MG63 (cell line): ENCODE measurements around the gene S100A1. TPM values are rescaled to one million over a fixed set of nuclear protein-coding genes. Genes with fewer than 3 reads are reported as not detected.

Experiments used
- DNase-seq: peaks from one replicate; pipeline ENCODE4 v3.0.0-alpha.2; 2020
- H3K27me3 ChIP-seq: fragments of 250-450 bp; sonication (Bioruptor Pico); 2 replicates; pipeline ENCODE4 v1.5.1; 2020; ENCODE audit warnings: mild to moderate bottlenecking, moderate library complexity
- H3K36me3 ChIP-seq: fragments of 250-450 bp; sonication (Bioruptor Pico); 2 replicates; pipeline ENCODE4 v1.5.1; 2020; ENCODE audit warnings: mild to moderate bottlenecking, moderate library complexity
- H3K4me3 ChIP-seq: fragments of 250-450 bp; sonication (Bioruptor Pico); 2 replicates; pipeline ENCODE4 v1.5.1; 2020; ENCODE audit warnings: mild to moderate bottlenecking, moderate library complexity
- H3K9me3 ChIP-seq: fragments of 250-450 bp; sonication (Bioruptor Pico); 2 replicates; pipeline ENCODE4 v1.5.1; 2020; ENCODE audit warnings: mild to moderate bottlenecking, moderate library complexity
- total RNA-seq: library from RNA; depleted of rRNA; stranded (reverse); fragments of >200 nt; shearing (Covaris generic); gene quantifications from 2 replicates; pipeline ENCODE4 v1.2.3, GENCODE V29; 2014; ENCODE audit warnings: low replicate concordance; rRNA removed

Gene S100A1
- total RNA-seq, 1 experiment from 2014 or later: 0.99 TPM

- no peak overlapping the region for H3K4me3 ChIP-seq
- no peaks in the 10 kb centered on the region for H3K36me3 ChIP-seq
- no peaks in the 10 kb centered on the region for H3K9me3 ChIP-seq
- DNase-seq: no peak
- peaks cover 21% of the 10 kb centered on the region for H3K27me3 ChIP-seq
Measured at GRCh38 chr1:153680120-153680403, 51.8 kb downstream of the S100A1 start.

Other genes with a start within 250 kb of the S100A1 start
- gene S100A8, start 237.4 kb upstream of the S100A1 start, total RNA-seq: not detected in 2 replicates
- not detected in 2 replicates for gene S100A7A, start 211.9 kb upstream of the S100A1 start, total RNA-seq
- gene S100A7, start 167.8 kb upstream of the S100A1 start, total RNA-seq: not detected in 2 replicates
- gene S100A6, start 92.4 kb upstream of the S100A1 start, total RNA-seq: 474 and 904 TPM in 2 replicates
- gene S100A5, start 87.5 kb upstream of the S100A1 start, total RNA-seq: not detected in 2 replicates
- gene S100A4, start 82.6 kb upstream of the S100A1 start, total RNA-seq: 438 and 702 TPM in 2 replicates
- gene S100A3, start 79.2 kb upstream of the S100A1 start, total RNA-seq: 0.81 and 3.4 TPM in 2 replicates
- gene S100A2, start 62.6 kb upstream of the S100A1 start, total RNA-seq: 29.6 and 34.8 TPM in 2 replicates
- 315 and 318 TPM in 2 replicates for gene S100A16, start 15.3 kb upstream of the S100A1 start, total RNA-seq
- 1.3 TPM in 1 of 2 replicates, not detected in the other for gene S100A14, start 12.1 kb upstream of the S100A1 start, total RNA-seq
- 128 and 143 TPM in 2 replicates for gene S100A13, start 929 bp upstream of the S100A1 start, total RNA-seq
- 61.0 and 72.4 TPM in 2 replicates for gene CHTOP, start 5.6 kb downstream of the S100A1 start, total RNA-seq
- 50.4 and 84.0 TPM in 2 replicates for gene SNAPIN, start 30.3 kb downstream of the S100A1 start, total RNA-seq
- gene ILF2, start 42.6 kb downstream of the S100A1 start, total RNA-seq: 305 and 372 TPM in 2 replicates
- gene NPR1, start 50.3 kb downstream of the S100A1 start, total RNA-seq: 0.33 TPM in 1 of 2 replicates, not detected in the other
- 22.4 and 29.4 TPM in 2 replicates for gene INTS3, start 99.6 kb downstream of the S100A1 start, total RNA-seq
- gene SLC27A3, start 147.0 kb downstream of the S100A1 start, total RNA-seq: 1.3 and 3.3 TPM in 2 replicates